ENCODE results near the gene CACNG5. TPM values are rescaled to one million over a fixed set of nuclear protein-coding genes. Genes with fewer than 3 reads are reported as not detected.

Gene CACNG5
- polyA plus RNA-seq, 1 donor from 2014 or later = not detected

GRCh38 chr17:66840061-66840460 is 5.1 kb downstream of the CACNG5 start:
- no peaks in the 10 kb centered on the region for H3K36me3 ChIP-seq (ENCODE audit: insufficient read depth, low read length)
- no peaks in the 10 kb centered on the region for H3F3A ChIP-seq (ENCODE audit: insufficient read depth, low read length, poor library complexity, severe bottlenecking)

GRCh38 chr17:66841328-66841727 is 6.4 kb downstream of the CACNG5 start:
- Histone ChIP-seq H2AFZ (ENCODE audit: low read depth, low read length) (no peak overlapping the region), H3K27me3 (ENCODE audit: insufficient read depth, low read depth, low read length) (peaks cover 6% of the 10 kb centered on the region), H4K20me1 (ENCODE audit: insufficient read depth) (no peaks in the 10 kb centered on the region), H3F3A (ENCODE audit: insufficient read depth, low read length, poor library complexity, severe bottlenecking) (no peaks in the 10 kb centered on the region), H3K9ac (ENCODE audit: low read length) (no peak overlapping the region), H3K27ac (ENCODE audit: low read length) (no peak overlapping the region), H3K79me2 (replicated peaks; ENCODE audit: insufficient read depth, low read length) (no peaks in the 10 kb centered on the region), H3K4me3 (ENCODE audit: low read length) (no peak overlapping the region), H3K36me3 (ENCODE audit: insufficient read depth, low read length) (no peaks in the 10 kb centered on the region), H3K4me2 (ENCODE audit: low read length) (no peak overlapping the region), H3K9me2 (ENCODE audit: insufficient read depth, low read length) (no peaks in the 10 kb centered on the region), H3K9me3 (ENCODE audit: low read length) (peaks cover 2% of the 10 kb centered on the region)
- no peak for TF ChIP-seq EZH2 (IDR thresholded peaks at IDR 0.05; ENCODE audit: borderline replicate concordance, insufficient read depth, low read length, poor library complexity, severe bottlenecking)
- no peak for TF ChIP-seq CTCF (IDR thresholded peaks at IDR 0.05; ENCODE audit: poor library complexity, severe bottlenecking)
- TF ChIP-seq REST (IDR thresholded peaks at IDR 0.05; ENCODE audit: borderline replicate concordance) = no peak
- TF ChIP-seq EP300 (conservative IDR thresholded peaks at IDR 0.05; ENCODE audit: poor library complexity, severe bottlenecking) = no peak

More at GRCh38 chr17:66840061-66840460, 5.1 kb downstream of the CACNG5 start:
- H3K9ac ChIP-seq (ENCODE audit: low read length) = no peak overlapping the region
- H3K27ac ChIP-seq (ENCODE audit: low read length) = no peak overlapping the region
- peaks cover 18% of the 10 kb centered on the region for H3K27me3 ChIP-seq (ENCODE audit: insufficient read depth, low read depth, low read length)
- no peaks in the 10 kb centered on the region for H3K79me2 ChIP-seq (replicated peaks; ENCODE audit: insufficient read depth, low read length)
- no peak overlapping the region for H3K4me2 ChIP-seq (ENCODE audit: low read length)
- no peak overlapping the region for H3K4me3 ChIP-seq (ENCODE audit: low read length)
- no peak for TF ChIP-seq SMC3 (conservative IDR thresholded peaks at IDR 0.05; ENCODE audit: poor library complexity)
- TF ChIP-seq RAD21 (conservative IDR thresholded peaks at IDR 0.05) = no peak
- TF ChIP-seq POLR2AphosphoS5 (IDR thresholded peaks at IDR 0.05) = no peak
- no peak for TF ChIP-seq MXI1 (conservative IDR thresholded peaks at IDR 0.05; ENCODE audit: poor library complexity, severe bottlenecking)
- TF ChIP-seq EP300 (conservative IDR thresholded peaks at IDR 0.05; ENCODE audit: poor library complexity, severe bottlenecking) = no peak
- no peak for TF ChIP-seq EZH2 (IDR thresholded peaks at IDR 0.05; ENCODE audit: borderline replicate concordance, insufficient read depth, low read length, poor library complexity, severe bottlenecking)
- TF ChIP-seq REST (IDR thresholded peaks at IDR 0.05; ENCODE audit: borderline replicate concordance) = no peak
- TF ChIP-seq TAF1 (IDR thresholded peaks at IDR 0.05; ENCODE audit: low read depth) = no peak
- no peak for TF ChIP-seq CTCF (IDR thresholded peaks at IDR 0.05; ENCODE audit: poor library complexity, severe bottlenecking)
- no peaks in the 10 kb centered on the region for H4K20me1 ChIP-seq (ENCODE audit: insufficient read depth)
- H3K9me3 ChIP-seq (ENCODE audit: low read length) = no peaks in the 10 kb centered on the region
- H2AFZ ChIP-seq (ENCODE audit: low read depth, low read length) = no peak overlapping the region
- H3K9me2 ChIP-seq (ENCODE audit: insufficient read depth, low read length) = no peaks in the 10 kb centered on the region

All from neural cell (in vitro differentiated cells).